Measurements from ENCODE around the gene HDAC4.
"Not testable (repeated sequence)": the region's sequence is repeated elsewhere in the genome, so short reads cannot be mapped to it uniquely, and the experiment has no call there.

HDAC4 gene

DNA sequence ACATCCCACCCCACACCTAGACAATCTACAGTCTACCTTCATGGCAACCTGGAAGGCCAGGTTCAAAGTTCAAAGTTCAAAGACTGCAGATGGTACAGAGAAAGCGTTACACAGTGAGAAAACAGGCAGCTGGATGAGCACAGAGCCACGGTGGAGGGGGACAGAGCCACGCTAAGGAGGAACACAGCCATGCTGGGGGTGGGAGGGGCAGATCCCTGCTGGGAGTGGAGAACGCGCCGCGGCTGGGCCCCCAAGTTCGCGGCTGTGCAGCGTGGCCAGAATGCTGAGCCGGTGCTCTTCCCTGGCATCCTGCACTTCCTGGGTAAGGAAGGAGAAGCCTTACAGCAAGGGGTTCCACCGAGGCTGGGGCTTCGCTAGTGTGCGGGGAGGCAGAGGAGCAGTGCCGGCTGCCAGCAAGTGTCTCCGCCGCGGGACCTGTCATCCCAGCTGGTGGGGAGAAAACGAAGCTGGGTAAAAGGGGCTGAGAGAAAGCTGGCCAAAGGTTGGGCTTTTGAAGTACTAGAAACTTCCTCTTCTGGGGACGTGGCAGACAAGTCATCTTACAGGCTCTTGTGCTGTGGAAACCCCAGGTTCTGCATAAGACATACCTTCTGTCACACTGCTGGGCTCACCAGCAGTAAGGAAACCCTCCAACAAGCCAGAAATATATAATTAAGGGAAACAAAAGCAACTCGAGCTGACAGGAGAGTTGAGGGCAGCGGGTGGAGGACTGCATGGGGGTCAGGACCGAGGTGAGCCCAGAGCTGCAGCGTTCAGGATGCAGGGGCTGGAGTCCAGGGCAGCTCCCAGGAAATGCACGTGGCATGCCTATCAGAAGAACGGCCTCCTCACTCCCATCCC is 115.5 kb downstream of the HDAC4 start:
- no peak for DNase-seq (ENCODE audit: low read depth in 1 of 2, low spot score in 1 of 2)

DNA sequence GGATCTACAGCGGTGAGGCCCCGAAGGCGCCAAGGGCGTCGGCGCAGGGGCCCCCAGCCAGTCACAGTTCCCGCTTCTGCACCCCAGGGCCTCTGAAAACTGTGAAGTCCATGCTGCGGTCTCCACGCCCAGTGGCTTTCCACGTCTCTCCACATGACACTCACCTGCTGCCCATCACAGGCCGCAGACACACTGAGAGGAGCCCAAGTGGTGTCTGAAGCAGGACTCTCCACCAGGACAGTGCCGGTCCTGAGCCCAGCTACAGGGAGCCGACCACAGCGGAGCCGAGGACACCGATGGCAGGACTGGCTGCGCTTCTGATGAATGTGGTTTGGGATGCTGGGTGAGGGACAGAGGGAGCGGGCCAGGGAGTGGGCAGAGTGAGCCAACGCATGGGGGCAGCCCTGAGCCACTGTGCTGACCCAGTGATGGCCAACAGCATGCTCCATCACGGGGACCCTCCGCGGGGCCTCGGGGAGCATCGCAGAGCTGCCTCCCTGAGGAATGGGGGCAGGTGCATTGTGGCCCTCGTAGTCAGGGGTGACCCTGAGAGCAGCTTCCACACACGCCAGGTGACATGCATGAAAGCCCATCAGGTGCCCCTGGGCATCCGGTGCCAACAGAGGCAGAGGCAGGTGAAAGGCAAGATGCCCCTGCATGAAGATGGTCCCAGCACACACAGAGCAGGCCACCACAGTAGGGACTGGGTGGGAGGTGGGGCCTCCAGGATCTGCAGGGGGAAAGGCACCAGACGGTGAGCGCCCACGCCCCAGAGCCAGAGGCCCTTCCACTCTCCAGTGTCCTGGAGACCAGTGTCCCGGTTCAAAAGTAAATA is 116.6 kb downstream of the HDAC4 start:
- DNase-seq (ENCODE audit: low read depth in 1 of 2, low spot score in 1 of 2), result no peak

DNA sequence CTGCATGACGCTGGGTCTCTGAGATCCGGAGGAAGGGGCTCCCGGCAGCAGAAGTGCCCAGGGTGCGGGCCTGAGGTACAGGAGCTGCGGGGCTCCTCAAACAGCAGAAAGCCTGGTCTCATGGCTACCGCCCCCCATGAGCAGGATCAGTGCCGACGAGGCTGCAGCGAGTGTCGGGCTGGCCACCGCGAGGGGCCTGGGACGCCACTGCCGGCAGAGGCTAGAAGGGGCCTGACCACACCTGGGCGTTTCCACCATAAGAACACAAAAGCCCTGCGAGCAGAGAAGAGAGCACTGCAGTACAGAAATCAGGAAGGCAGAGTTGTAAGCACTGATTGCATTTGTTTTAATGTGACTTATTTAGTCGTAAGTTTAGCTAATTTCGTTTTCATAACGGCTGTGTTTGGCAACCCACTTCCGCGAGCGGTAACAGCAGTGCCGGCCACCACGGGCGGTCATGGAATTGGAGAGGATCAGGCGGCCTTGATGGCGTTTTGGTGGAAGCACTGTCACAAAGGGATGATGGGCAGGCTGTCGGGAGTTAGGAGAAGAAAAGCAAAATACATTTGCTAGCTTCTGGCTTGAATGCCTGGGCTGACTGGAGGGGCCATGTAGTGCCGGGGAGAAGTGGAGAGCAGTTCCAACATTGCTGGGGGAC is 117.4 kb downstream of the HDAC4 start:
- no peak for DNase-seq (ENCODE audit: low read depth in 1 of 2, low spot score in 1 of 2)

GRCh38 chr2:239282448-239283287 is 118.2 kb downstream of the HDAC4 start:
- no peak for DNase-seq (ENCODE audit: low read depth in 1 of 2, low spot score in 1 of 2)

GRCh38 chr2:239280296-239281017 is 120.4 kb downstream of the HDAC4 start:
- not testable (repeated sequence) for DNase-seq (ENCODE audit: low read depth in 1 of 2, low spot score in 1 of 2)

DNA sequence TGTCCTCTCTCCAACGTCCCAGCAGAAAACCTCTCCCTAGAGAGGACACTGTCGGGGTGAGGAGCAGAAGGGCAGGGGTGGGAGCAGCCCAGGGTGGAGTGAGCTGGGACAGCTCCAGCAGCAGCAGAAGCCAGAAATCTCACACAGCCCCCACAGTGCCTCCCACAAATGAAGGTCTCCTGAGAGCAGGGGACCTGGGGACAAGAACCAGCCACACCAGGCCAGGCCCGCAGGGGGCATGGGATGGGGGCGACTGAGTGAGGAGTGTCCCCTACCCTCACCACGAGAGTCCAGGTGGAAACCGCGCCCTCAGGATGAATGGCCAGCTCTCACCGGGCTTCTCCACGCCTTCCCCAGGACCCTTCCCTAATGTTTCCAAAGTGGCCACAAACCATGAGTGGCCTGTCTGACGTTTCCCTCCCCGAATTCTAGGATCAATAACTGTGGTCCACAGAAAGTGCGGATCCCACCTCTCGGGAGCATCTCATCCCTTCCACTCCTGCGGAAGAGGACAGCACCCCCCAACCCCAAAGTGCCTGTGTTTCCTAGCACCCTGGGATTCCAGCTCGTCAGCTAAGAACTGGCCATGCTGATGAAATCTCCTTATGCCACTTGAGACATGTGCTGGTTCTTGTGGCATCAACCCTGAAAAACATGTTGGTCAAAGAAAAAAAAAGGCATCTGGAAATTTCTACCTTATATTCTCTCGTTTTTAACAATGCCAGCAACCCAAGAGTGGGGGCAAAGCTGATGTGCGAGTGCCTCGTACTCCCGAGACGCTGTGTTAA is 121.1 kb downstream of the HDAC4 start:
- DNase-seq (ENCODE audit: low read depth in 1 of 2, low spot score in 1 of 2), result no peak

GRCh38 chr2:239278941-239279365 is 121.9 kb downstream of the HDAC4 start:
- DNase-seq (ENCODE audit: low read depth in 1 of 2, low spot score in 1 of 2), result no peak

- no peak for DNase-seq (ENCODE audit: low read depth in 1 of 2, low spot score in 1 of 2)
Observed at GRCh38 chr2:239278361-239278760, 122.5 kb downstream of the HDAC4 start.

- DNase-seq (ENCODE audit: low read depth in 1 of 2, low spot score in 1 of 2), result no peak
Observed at GRCh38 chr2:239277401-239278085, 123.3 kb downstream of the HDAC4 start.

- DNase-seq (ENCODE audit: low read depth in 1 of 2, low spot score in 1 of 2), result no peak
Observed at GRCh38 chr2:239276851-239277250, 124.0 kb downstream of the HDAC4 start.

GRCh38 chr2:239275847-239276831 is 124.7 kb downstream of the HDAC4 start:
- no peak for DNase-seq (ENCODE audit: low read depth in 1 of 2, low spot score in 1 of 2)

GRCh38 chr2:239275044-239275685 is 125.7 kb downstream of the HDAC4 start:
- DNase-seq (ENCODE audit: low read depth in 1 of 2, low spot score in 1 of 2), result peak; percentile 56 to 74

DNA sequence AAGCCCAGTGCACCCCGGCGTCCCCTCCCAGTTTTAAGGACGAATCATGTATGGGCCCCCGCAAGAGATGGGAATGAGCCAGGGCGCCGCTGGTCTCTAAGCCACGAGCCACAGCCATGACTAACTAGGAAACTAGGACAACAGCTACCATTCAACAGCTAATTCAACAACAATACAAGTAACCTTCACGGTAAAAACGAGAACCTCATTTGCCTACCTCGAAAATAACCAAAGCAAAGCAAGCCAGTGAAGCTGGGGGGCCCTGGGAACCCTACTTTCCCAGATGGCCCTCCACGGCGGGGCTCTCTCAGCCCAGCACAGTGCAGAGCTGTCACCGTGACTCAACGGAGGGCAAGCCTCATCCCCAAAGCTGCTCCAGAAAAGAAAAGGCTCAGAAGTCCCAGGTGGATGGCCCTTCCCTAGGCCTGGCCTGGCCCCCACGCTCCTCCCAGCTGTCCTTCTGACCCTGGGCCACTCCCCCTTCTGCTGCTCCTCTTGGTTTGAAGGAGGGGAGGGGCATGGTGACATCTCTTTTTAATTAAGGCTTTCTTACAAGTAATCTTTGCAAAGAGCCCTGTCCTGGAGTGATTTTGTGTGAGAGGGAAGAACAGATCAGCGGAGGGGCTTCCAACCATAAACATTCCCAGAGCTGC is 126.3 kb downstream of the HDAC4 start:
- no peak for DNase-seq (ENCODE audit: low read depth in 1 of 2, low spot score in 1 of 2)

- DNase-seq (ENCODE audit: low read depth in 1 of 2, low spot score in 1 of 2), result no peak
Observed at GRCh38 chr2:239273280-239274234, 127.3 kb downstream of the HDAC4 start.

- no peak for DNase-seq (ENCODE audit: low read depth in 1 of 2, low spot score in 1 of 2)
Observed at GRCh38 chr2:239272626-239273025, 128.2 kb downstream of the HDAC4 start.

All from activated T-helper 1 cell treated with anti-CD3 and anti-CD28 coated beads, Interleukin-2, amount 50 U/mL, for 16 hours (primary cell).